Glutamatergic neuron (in vitro differentiated cells): ENCODE measurements around the gene ZBED1. TPM values are rescaled to one million over a fixed set of nuclear protein-coding genes. Genes with fewer than 3 reads are reported as not detected.
"Not testable (repeated sequence)": the region's sequence is repeated elsewhere in the genome, so short reads cannot be mapped to it uniquely, and the experiment has no call there.

ENCODE experiments used
- DNase-seq: peaks from one replicate; pipeline ENCODE4 v3.0.0; 2022
- H3K27ac Mint-ChIP-seq: one replicate; pipeline ENCODE4 v1.8.0; 2020; ENCODE audit warnings: mild to moderate bottlenecking, mixed read lengths, inconsistent platforms; ENCODE audit not compliant: unreplicated experiment
- H3K27me3 Mint-ChIP-seq: one replicate; pipeline ENCODE4 v1.8.0; 2020; ENCODE audit warnings: mild to moderate bottlenecking, moderate library complexity, mixed read lengths, inconsistent platforms; ENCODE audit not compliant: unreplicated experiment
- H3K36me3 Mint-ChIP-seq: one replicate; pipeline ENCODE4 v1.8.0; 2020; ENCODE audit warnings: mild to moderate bottlenecking, mixed read lengths, inconsistent platforms; ENCODE audit not compliant: unreplicated experiment
- H3K4me1 Mint-ChIP-seq: one replicate; pipeline ENCODE4 v1.8.0; 2020; ENCODE audit warnings: mild to moderate bottlenecking, low read depth, mixed read lengths, inconsistent platforms; ENCODE audit not compliant: unreplicated experiment
- H3K4me3 Mint-ChIP-seq: one replicate; pipeline ENCODE4 v1.8.0; 2020; ENCODE audit warnings: mild to moderate bottlenecking, mixed read lengths, inconsistent platforms; ENCODE audit not compliant: unreplicated experiment
- H3K9me3 Mint-ChIP-seq: one replicate; pipeline ENCODE4 v1.8.0; 2020; ENCODE audit warnings: mild to moderate bottlenecking, moderate library complexity, mixed read lengths, inconsistent platforms; ENCODE audit not compliant: unreplicated experiment
- total RNA-seq: library from RNA; stranded (reverse); fragmentation: NEBNext Ultra II Directional; extraction: Animal tissue kit (Norgen Biotek cat#: 25700); gene quantifications from one replicate; pipeline ENCODE4 v1.2.1, GENCODE V29; 2021; ENCODE audit not compliant: unreplicated experiment
- TF ChIP-seq, protein P1 (sequence below): fragments of 200-600 bp; sonication (generic); IDR thresholded peaks from one replicate; pipeline ENCODE4 v1.5.0; 2021; ENCODE audit not compliant: partially characterized antibody, unreplicated experiment

The ZBED1 gene
- total RNA-seq, 1 donor from 2014 or later, result 45.4 TPM

DNA sequence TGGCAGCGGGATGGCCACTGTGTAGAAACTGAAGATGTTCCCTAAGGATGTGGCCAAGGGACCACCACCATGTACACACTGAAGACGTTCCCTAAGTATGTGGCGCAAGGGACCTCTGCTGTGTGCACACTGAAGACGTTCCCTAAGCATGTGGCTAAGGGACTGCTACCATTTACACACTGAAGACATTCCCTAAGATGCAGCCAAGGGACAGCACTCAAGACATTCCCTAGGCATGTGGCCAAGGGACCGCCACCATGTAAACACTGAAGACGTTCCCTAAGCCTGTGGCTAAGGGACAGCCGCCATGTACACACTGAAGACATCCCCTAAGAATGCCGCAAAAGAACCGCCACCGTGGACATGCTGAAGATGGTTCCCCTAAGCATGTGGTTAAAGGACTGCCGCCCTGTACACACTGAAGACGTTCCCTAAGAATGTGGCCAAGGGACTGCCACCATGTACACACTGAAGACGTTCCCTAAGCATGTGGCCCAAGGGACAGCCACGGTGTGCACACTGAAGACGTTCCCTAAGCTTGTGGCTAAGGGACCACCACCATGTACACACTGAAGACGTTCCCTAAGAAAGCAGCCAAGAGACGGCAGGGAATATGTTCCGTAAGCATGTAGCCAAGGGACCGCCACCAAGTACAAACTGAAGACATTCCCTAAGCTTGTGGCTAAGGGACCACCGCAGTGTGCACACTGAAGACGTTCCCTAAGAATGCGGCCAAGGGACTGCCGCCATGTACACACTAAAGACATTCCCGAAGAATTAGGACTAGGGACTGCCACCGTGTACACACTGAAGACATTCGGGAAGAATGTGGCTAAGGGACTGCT is 43.3 kb downstream of the ZBED1 start:
- Mint-ChIP-seq H3K27me3 (peaks cover 7% of the 10 kb centered on the region), H3K27ac (no peak overlapping the region), H3K9me3 (peaks cover 13% of the 10 kb centered on the region), H3K4me3 (no peak overlapping the region), H3K4me1 (no peaks in the 10 kb centered on the region), H3K36me3 (no peaks in the 10 kb centered on the region)
- DNase-seq, result no peak
- TF ChIP-seq, protein P1, sequence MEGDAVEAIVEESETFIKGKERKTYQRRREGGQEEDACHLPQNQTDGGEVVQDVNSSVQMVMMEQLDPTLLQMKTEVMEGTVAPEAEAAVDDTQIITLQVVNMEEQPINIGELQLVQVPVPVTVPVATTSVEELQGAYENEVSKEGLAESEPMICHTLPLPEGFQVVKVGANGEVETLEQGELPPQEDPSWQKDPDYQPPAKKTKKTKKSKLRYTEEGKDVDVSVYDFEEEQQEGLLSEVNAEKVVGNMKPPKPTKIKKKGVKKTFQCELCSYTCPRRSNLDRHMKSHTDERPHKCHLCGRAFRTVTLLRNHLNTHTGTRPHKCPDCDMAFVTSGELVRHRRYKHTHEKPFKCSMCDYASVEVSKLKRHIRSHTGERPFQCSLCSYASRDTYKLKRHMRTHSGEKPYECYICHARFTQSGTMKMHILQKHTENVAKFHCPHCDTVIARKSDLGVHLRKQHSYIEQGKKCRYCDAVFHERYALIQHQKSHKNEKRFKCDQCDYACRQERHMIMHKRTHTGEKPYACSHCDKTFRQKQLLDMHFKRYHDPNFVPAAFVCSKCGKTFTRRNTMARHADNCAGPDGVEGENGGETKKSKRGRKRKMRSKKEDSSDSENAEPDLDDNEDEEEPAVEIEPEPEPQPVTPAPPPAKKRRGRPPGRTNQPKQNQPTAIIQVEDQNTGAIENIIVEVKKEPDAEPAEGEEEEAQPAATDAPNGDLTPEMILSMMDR, result no peak

GRCh38 chrX:2456091-2456490 is 44.7 kb downstream of the ZBED1 start:
- H3K27ac Mint-ChIP-seq, H3K4me1 Mint-ChIP-seq, H3K36me3 Mint-ChIP-seq, H3K27me3 Mint-ChIP-seq, H3K4me3 Mint-ChIP-seq, DNase-seq: not testable (repeated sequence)
- H3K9me3 Mint-ChIP-seq, result peaks cover 13% of the 10 kb centered on the region

GRCh38 chrX:2454620-2455019 is 46.2 kb downstream of the ZBED1 start:
- H3K27ac Mint-ChIP-seq, H3K4me1 Mint-ChIP-seq, H3K36me3 Mint-ChIP-seq, H3K27me3 Mint-ChIP-seq, H3K4me3 Mint-ChIP-seq, DNase-seq: not testable (repeated sequence)
- H3K9me3 Mint-ChIP-seq, result peaks cover 13% of the 10 kb centered on the region

GRCh38 chrX:2452799-2453198 is 48.0 kb downstream of the ZBED1 start:
- Mint-ChIP-seq H3K4me3 (no peak overlapping the region), H3K4me1 (no peaks in the 10 kb centered on the region), H3K27me3 (peaks cover 3% of the 10 kb centered on the region), H3K36me3 (no peaks in the 10 kb centered on the region), H3K27ac (no peak overlapping the region), H3K9me3 (peaks cover 11% of the 10 kb centered on the region)
- DNase-seq, result no peak
- TF ChIP-seq, protein P1, result no peak

DNA sequence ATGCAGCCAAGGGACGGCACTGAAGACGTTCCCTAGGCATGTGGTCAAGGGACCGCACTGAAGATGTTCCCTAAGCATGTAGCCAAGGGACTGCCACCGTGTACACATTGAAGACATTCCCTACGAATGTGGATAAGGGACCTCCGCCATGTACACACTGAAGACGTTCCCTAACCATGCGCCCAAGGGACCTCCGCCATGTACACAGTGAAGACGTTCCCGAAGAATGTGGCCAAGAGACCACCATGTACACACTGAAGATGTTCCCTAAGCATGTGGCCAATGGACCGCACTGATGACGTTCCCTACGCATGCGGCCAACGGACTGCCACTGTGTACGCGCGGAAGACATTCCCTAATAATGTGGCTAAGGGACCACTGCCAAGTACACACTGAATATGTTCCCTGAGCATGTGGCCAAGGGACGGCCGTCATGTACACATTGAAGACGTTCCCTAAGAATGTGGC is 48.4 kb downstream of the ZBED1 start:
- Mint-ChIP-seq H3K27ac (no peak overlapping the region), H3K36me3 (no peaks in the 10 kb centered on the region), H3K9me3 (peaks cover 8% of the 10 kb centered on the region), H3K27me3 (peaks cover 3% of the 10 kb centered on the region), H3K4me3 (no peak overlapping the region), H3K4me1 (no peaks in the 10 kb centered on the region)
- TF ChIP-seq, protein P1, result no peak
- DNase-seq, result no peak
